WERI-Rb-1 (cell line): ENCODE results near the gene COPS3.

Experiments used
- DNase-seq: peaks from one replicate; pipeline ENCODE4 v3.0.0-alpha.2; 2020
- H3K27ac ChIP-seq: fragments of 250-450 bp; sonication (Bioruptor Pico); 2 replicates; pipeline ENCODE4 v1.5.1; 2020; ENCODE audit warnings: mild to moderate bottlenecking, moderate library complexity
- H3K27me3 ChIP-seq: fragments of 250-450 bp; sonication (Bioruptor Pico); 2 replicates; pipeline ENCODE4 v1.5.1; 2021; ENCODE audit warnings: mild to moderate bottlenecking, low read depth, moderate library complexity; ENCODE audit not compliant: insufficient read depth, severe bottlenecking
- H3K36me3 ChIP-seq: fragments of 250-450 bp; sonication (Bioruptor Pico); 2 replicates; pipeline ENCODE4 v1.5.1; 2020; ENCODE audit warnings: mild to moderate bottlenecking, moderate library complexity
- H3K4me3 ChIP-seq: 2 replicates; pipeline ENCODE4 v1.5.1; 2011; ENCODE audit warnings: low read depth, mild to moderate bottlenecking, control low read depth, low read length
- H3K9me3 ChIP-seq: fragments of 250-450 bp; sonication (Bioruptor Pico); 2 replicates; pipeline ENCODE4 v1.5.1; 2021; ENCODE audit warnings: mild to moderate bottlenecking, moderate library complexity; ENCODE audit not compliant: severe bottlenecking
- TF ChIP-seq, protein P1 (sequence below): IDR thresholded peaks from 2 replicates; pipeline ENCODE4 v1.5.1; 2011; ENCODE audit warnings: low read depth, mild to moderate bottlenecking, control low read depth, inconsistent platforms, low read length

The COPS3 gene

DNA sequence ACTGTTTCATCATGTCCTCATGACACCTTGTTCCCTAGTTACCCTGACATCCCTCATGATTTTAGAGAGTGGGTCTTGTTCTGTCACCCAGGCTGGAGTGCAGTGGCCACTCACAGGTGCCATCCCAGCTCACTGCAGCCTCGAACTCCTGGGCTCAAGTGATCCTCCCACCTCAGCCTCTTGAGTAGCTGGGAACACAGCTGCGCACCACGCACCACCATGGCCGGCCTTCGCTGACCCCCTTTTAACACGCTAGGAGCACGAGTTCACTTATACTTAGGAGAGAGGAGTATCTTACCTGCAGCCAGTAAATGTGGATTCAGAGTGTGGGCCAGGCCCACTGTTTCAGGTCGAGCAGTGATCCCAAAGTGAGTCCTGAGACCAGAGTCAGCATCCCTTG, 43.6 kb upstream of the COPS3 start:
- DNase-seq, result no peak
- Histone ChIP-seq H3K9me3 (no peaks in the 10 kb centered on the region), H3K27me3 (no peaks in the 10 kb centered on the region), H3K4me3 (no peak overlapping the region), H3K27ac (no peak overlapping the region), H3K36me3 (no peaks in the 10 kb centered on the region; the same call in 1 of the 2 replicates)
- TF ChIP-seq, protein P1, sequence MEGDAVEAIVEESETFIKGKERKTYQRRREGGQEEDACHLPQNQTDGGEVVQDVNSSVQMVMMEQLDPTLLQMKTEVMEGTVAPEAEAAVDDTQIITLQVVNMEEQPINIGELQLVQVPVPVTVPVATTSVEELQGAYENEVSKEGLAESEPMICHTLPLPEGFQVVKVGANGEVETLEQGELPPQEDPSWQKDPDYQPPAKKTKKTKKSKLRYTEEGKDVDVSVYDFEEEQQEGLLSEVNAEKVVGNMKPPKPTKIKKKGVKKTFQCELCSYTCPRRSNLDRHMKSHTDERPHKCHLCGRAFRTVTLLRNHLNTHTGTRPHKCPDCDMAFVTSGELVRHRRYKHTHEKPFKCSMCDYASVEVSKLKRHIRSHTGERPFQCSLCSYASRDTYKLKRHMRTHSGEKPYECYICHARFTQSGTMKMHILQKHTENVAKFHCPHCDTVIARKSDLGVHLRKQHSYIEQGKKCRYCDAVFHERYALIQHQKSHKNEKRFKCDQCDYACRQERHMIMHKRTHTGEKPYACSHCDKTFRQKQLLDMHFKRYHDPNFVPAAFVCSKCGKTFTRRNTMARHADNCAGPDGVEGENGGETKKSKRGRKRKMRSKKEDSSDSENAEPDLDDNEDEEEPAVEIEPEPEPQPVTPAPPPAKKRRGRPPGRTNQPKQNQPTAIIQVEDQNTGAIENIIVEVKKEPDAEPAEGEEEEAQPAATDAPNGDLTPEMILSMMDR, result no peak

DNA sequence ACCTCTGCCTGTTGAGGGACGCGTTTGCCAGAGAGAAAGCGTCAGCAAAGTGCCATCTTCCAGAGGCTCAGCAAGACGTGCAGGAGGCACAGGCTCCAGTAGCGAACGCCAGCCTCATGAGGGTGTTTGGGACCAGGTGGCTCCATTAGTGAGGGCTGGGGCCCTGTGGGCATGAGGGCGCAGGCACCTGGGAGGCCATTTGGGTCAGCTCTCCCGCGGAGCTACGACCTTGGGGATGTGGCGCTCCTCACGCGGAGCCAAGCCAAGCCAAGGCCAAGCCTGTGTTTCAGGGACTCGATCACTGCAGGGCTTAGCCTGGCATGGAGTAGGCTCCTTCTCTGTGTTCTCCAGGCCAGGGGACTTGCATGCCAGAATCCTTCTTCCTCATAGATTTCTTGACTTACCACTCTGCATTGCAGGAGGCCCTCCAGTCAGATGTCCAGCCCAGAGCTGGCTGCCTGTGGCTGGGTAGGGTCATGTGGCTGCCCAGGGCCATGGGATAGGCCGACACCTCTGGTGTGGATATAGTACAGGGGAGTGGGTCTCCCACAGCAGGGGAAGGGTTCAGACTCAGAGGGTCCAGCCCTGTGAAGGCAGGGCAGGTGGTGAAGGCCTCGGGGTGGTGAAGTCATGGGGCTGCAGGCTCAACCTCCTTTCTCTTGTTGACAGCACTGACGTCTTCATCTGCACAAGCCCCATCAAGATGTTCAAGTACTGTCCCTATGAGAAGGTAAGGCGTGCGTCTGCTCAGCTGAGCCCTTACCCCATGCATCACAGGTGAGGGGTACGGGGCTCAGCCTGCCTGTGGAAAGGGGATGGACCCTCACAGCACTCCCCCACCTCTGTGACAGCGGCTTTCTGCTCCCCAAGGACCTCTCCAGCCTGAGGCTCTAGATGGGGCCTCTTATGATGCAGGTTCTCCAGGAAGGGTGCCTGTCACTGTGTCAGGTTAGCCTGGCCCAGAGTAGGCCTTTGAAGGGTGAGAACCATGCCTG, 41.8 kb upstream of the COPS3 start:
- H3K4me3 ChIP-seq, result no peak overlapping the region
- H3K27ac ChIP-seq, result no peak overlapping the region
- H3K36me3 ChIP-seq, result no peaks in the 10 kb centered on the region; the same call in 1 of the 2 replicates
- H3K27me3 ChIP-seq, result no peaks in the 10 kb centered on the region
- H3K9me3 ChIP-seq, result no peaks in the 10 kb centered on the region
- no peak for DNase-seq
- TF ChIP-seq, protein P1, result no peak

DNA sequence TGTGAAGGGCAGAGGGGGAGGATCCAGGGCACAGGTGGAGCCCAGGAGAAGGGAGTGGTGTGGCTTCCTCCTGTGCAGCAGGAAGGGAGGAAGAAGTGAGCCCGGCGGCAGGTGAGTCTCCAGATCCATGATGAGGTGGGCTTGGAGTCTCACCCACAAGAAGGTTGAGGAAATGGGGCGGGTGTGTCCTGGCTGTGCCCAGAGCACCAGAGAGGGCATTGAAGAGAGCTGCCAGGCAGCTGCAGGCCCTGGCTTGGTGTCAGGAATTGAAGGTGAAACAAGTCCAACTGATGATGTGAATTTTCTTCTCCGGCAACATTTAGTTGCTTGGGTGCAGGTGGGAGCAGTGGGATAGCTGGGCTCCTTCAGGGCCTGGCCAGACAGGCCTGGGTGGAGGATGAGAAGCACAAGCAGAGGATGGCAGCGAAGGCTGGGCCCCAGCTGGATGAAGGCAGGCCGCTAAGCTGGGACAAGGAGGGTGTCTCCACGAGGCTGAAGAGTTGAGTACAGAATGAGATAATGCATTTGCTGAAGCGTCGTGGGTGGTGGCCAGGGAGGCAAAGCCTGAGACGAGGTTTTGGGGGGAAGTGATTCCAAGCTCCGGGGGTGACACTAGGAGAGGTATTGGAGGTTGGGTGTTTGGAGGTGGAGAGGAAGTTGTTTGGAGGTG, 40.4 kb upstream of the COPS3 start:
- TF ChIP-seq, protein P1, result no peak
- H3K27me3 ChIP-seq, result no peaks in the 10 kb centered on the region
- no peaks in the 10 kb centered on the region for H3K9me3 ChIP-seq
- no peak overlapping the region for H3K27ac ChIP-seq
- no peak overlapping the region for H3K4me3 ChIP-seq
- no peak for DNase-seq
- no peaks in the 10 kb centered on the region; the same call in 1 of the 2 replicates for H3K36me3 ChIP-seq

DNA sequence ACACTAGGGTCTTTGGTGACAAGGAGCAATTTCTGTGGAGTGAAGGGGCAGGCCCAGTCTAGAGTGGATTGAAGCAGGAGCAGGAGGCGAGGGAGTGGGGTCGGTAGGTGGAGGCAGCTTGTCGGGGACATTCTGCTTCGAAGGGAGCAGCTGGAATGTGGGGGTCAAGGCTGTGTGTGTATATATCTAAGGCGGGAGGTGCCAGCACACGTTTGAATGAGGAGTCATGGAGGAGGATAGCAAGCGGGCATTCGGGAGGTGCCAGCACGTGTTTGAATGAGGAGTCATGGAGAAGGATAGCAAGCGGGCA, 39.8 kb upstream of the COPS3 start:
- Histone ChIP-seq H3K36me3 (no peaks in the 10 kb centered on the region; the same call in 1 of the 2 replicates), H3K27me3 (no peaks in the 10 kb centered on the region), H3K27ac (no peak overlapping the region), H3K4me3 (no peak overlapping the region), H3K9me3 (no peaks in the 10 kb centered on the region)
- TF ChIP-seq, protein P1, result no peak
- no peak for DNase-seq

DNA sequence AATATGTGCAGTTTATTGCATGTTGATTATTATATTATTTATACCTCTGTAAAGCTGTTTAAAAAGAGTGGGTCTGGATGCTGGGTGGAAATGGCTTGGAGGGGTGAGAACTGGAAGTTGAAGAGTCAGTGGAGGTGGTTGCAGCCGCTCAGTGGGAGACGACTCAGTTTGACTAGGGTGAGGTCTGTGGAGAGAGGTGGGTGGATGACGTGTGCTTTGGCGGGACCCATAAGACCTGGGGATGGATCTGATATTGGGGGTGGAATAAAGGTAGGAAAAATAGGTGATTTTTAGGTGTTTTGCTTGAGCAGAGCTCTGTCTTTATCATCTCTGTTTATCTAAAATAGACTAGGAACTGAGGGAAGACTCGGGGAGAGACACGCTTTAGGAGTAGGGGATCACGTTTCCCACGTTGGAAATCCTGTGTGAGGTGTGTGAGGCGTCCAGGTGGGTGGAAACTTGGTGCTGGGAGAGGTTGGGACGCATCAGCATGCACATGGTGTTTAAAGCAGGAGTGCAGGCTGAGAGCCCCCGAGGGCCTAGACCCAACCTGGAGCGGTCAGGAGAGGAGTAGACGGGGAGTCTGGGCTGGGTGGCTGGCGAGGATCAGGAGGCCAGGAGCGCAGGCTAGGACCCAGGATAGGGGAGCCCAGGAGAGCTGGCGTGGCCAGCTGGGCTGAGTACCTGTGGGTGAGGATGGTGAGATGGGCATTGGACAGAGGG, 39.3 kb upstream of the COPS3 start:
- Histone ChIP-seq H3K36me3 (no peaks in the 10 kb centered on the region; the same call in 1 of the 2 replicates), H3K4me3 (no peak overlapping the region), H3K27ac (no peak overlapping the region), H3K9me3 (no peaks in the 10 kb centered on the region), H3K27me3 (no peaks in the 10 kb centered on the region)
- TF ChIP-seq, protein P1, result no peak
- no peak for DNase-seq
